Effector CD4-positive, alpha-beta T cell (primary cell): ENCODE data around the gene MBD6.
"Not testable (repeated sequence)": the region's sequence is repeated elsewhere in the genome, so short reads cannot be mapped to it uniquely, and the experiment has no call there.

ENCODE experiments used
- DNase-seq: peaks from one replicate; pipeline ENCODE4 v3.0.0-alpha.2; 2020

The MBD6 gene

GRCh38 chr12:57516617-57517153 is 5.9 kb upstream of the MBD6 start:
- no peak for DNase-seq

- no peak for DNase-seq
Measured at GRCh38 chr12:57517187-57517586, 5.4 kb upstream of the MBD6 start.

- DNase-seq: not testable (repeated sequence)
Measured at GRCh38 chr12:57517718-57518117, 4.9 kb upstream of the MBD6 start.

GRCh38 chr12:57518176-57518919 is 4.3 kb upstream of the MBD6 start:
- DNase-seq: no peak

GRCh38 chr12:57518920-57519795 is 3.5 kb upstream of the MBD6 start:
- DNase-seq: no peak

GRCh38 chr12:57519796-57520052 is 2.9 kb upstream of the MBD6 start:
- no peak for DNase-seq

- DNase-seq: peak; percentile 99
Measured at GRCh38 chr12:57520053-57520818, 2.4 kb upstream of the MBD6 start, which contains the start of gene DDIT3. Gene DDIT3, minus strand, starts transcription at chr12:57520514. Its CDS starts 3,108 bp downstream, at chr12:57517406.

GRCh38 chr12:57521525-57522010 is 1.1 kb upstream of the MBD6 start:
- peak; percentile 12 for DNase-seq

GRCh38 chr12:57522887-57523705 is 472 bp downstream of the MBD6 start:
- DNase-seq: peak; percentile 45

GRCh38 chr12:57523706-57524614 is 1.3 kb downstream of the MBD6 start:
- DNase-seq: peak; percentile 14

GRCh38 chr12:57524814-57525614 is 2.4 kb downstream of the MBD6 start:
- no peak for DNase-seq

- no peak for DNase-seq
Measured at GRCh38 chr12:57525615-57526383, 3.2 kb downstream of the MBD6 start.

- DNase-seq: no peak
Measured at GRCh38 chr12:57526477-57527126, 4.0 kb downstream of the MBD6 start.

- DNase-seq: no peak
Measured at GRCh38 chr12:57527184-57527583, 4.6 kb downstream of the MBD6 start.

- no peak for DNase-seq
Measured at GRCh38 chr12:57528176-57528575, 5.6 kb downstream of the MBD6 start.

- DNase-seq: no peak
Measured at GRCh38 chr12:57528831-57529555, 6.4 kb downstream of the MBD6 start.

GRCh38 chr12:57529831-57530230 is 7.2 kb downstream of the MBD6 start:
- no peak for DNase-seq
